ENCODE data around the gene NHS. TPM values are rescaled to one million over a fixed set of nuclear protein-coding genes. Genes with fewer than 3 reads are reported as not detected.

The NHS gene
- total RNA-seq, 4 donors from 2014 or later, result 5.0 to 8.7 (median 6.2) TPM

DNA sequence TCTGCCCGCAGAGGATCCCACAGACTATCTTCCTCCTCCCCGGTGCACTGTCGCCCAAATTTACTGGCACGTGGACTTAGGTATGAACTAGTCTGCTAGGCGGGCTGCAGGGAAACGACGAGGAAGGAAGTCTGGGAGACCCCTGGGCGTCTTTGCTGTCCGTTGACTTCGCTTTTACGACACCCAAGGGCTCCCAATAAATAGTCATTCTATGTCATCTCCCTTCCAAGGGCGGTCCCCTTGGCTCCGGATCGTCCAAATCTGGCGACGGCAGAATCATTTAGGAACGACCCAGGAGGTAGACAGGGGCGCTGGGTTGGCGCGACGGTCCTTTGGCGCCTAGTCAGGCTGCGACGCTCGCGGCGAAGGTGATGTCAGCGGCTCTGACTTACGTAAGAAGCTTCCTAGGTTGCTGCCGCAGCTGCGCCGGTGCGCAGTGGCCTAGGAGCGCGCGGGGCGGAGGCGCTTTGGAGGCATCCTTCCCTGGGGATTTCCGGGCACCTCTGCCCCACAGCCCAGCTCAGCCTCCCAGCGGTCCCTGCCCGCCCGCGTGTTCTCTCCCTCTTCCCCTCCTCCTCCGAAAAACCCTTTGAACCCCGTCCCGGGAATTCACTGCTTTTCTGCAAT is 2.2 kb downstream of the NHS start:
- Histone ChIP-seq H3K9me3 (peaks cover 0 to 5% (median 0%) of the 10 kb centered on the region in 4 donors), H3K27me3 (no peaks in the 10 kb centered on the region), H3K36me3 (no peaks in the 10 kb centered on the region), H3K4me1 (peaks cover 0 to 15% (median 6%) of the 10 kb centered on the region in 4 donors), H3K4me3 (peak overlapping the region; percentile 62 to 70 (median 64)), H3K27ac (replicated peaks in 1 of 4) (peak overlapping the region; percentile 48 to 81 (median 63))
- no peak for DNase-seq (ENCODE audit: extremely low spot score)
- intact Hi-C loops (cut with DNase I), result loop anchor here (10.0 kb wide), 4 partner anchors 82 to 318 kb away; no protein-coding TSS in a partner anchor
- TF ChIP-seq POLR2A (IDR thresholded peaks at IDR 0.05; ENCODE audit: low read depth) (no peak), POLR2AphosphoS5 (IDR thresholded peaks at IDR 0.05) (peak; percentile 79 to 80), EP300 (IDR thresholded peaks at IDR 0.05) (no peak)
- TF ChIP-seq, protein P1, sequence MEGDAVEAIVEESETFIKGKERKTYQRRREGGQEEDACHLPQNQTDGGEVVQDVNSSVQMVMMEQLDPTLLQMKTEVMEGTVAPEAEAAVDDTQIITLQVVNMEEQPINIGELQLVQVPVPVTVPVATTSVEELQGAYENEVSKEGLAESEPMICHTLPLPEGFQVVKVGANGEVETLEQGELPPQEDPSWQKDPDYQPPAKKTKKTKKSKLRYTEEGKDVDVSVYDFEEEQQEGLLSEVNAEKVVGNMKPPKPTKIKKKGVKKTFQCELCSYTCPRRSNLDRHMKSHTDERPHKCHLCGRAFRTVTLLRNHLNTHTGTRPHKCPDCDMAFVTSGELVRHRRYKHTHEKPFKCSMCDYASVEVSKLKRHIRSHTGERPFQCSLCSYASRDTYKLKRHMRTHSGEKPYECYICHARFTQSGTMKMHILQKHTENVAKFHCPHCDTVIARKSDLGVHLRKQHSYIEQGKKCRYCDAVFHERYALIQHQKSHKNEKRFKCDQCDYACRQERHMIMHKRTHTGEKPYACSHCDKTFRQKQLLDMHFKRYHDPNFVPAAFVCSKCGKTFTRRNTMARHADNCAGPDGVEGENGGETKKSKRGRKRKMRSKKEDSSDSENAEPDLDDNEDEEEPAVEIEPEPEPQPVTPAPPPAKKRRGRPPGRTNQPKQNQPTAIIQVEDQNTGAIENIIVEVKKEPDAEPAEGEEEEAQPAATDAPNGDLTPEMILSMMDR (IDR thresholded peaks at IDR 0.05), result no peak
- WGBS, result 30% methylated on average over 22 of the region's 46 CpGs

- intact Hi-C loops (cut with DNase I), result loop anchor here (10.0 kb wide), 4 partner anchors 83 to 317 kb away; no protein-coding TSS in a partner anchor
- peak overlapping the region; percentile 62 to 70 (median 64) for H3K4me3 ChIP-seq
- TF ChIP-seq EP300 (IDR thresholded peaks at IDR 0.05) (no peak), POLR2AphosphoS5 (IDR thresholded peaks at IDR 0.05) (no peak), POLR2A (IDR thresholded peaks at IDR 0.05; ENCODE audit: low read depth) (no peak)
- TF ChIP-seq, protein P1 (IDR thresholded peaks at IDR 0.05), result no peak
- H3K27me3 ChIP-seq, result no peaks in the 10 kb centered on the region
- peak overlapping the region; percentile 48 to 81 (median 63) for H3K27ac ChIP-seq (replicated peaks in 1 of 4)
- no peak for DNase-seq (ENCODE audit: extremely low spot score)
- 36% methylated on average over 9 of the region's 9 CpGs for WGBS
- H3K36me3 ChIP-seq, result no peaks in the 10 kb centered on the region
- H3K9me3 ChIP-seq, result peaks cover 0 to 9% (median 0%) of the 10 kb centered on the region in 4 donors
- peaks cover 0 to 15% (median 6%) of the 10 kb centered on the region in 4 donors for H3K4me1 ChIP-seq
These were observed 2.8 kb downstream of the NHS start for GRCh38 chrX:17377795-17378194.

DNA sequence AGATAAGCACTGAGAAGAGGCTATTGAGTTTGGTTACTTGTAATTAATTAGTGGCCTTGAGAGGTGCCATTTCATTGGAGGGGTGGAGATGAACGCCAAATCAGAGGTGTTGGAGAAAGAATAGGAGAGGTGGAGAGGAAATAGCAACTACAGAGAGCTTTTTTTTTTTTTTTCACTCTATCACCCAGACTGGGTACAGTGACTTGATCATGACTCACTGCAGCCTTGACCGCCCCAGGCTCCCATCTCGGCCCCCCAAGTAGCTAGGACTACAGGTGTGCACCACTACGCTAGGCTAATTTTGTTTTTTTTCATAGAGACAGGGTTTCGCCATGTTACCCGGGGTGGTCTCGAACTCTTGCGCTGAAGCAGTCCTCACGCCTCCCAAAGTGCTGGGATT is 5.2 kb downstream of the NHS start:
- intact Hi-C loops (cut with DNase I), result no loop called here
- DNase-seq (ENCODE audit: extremely low spot score), result no peak
- H3K27me3 ChIP-seq, result no peaks in the 10 kb centered on the region
- TF ChIP-seq POLR2A (IDR thresholded peaks at IDR 0.05; ENCODE audit: low read depth), result no peak
- TF ChIP-seq EP300 (IDR thresholded peaks at IDR 0.05), result no peak
- TF ChIP-seq, protein P1 (IDR thresholded peaks at IDR 0.05), result no peak
- TF ChIP-seq POLR2AphosphoS5 (IDR thresholded peaks at IDR 0.05), result no peak
- 92% methylated on average over 9 of the region's 9 CpGs for whole genome bisulfite sequencing
- H3K36me3 ChIP-seq, result no peaks in the 10 kb centered on the region
- peaks cover 0 to 15% (median 4%) of the 10 kb centered on the region in 4 donors for H3K4me1 ChIP-seq
- H3K9me3 ChIP-seq, result peaks cover 0 to 10% (median 0%) of the 10 kb centered on the region in 4 donors
- no peak overlapping the region for H3K27ac ChIP-seq (replicated peaks in 1 of 4)
- no peak overlapping the region for H3K4me3 ChIP-seq

DNA sequence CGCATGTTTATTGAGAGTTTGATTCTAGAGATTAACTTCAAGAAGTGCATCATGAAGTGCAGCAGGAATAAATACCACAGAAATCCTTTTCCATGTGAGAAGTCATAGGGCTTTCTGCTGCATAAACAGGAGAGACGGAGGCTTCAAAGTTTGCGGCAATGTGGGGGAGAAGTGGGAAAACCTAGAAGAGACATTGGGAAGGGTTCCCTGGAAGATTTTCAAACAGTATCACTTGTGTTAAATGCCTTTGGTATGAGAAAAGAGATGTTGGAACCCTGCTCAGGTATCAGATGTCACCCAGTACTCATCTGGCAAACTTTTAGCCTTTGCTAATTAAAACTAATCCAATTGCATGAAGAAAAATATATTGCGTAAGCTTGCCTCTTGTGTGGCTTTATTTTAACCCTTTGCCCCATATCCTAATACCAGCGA is 15.4 kb downstream of the NHS start:
- Histone ChIP-seq H3K36me3 (no peaks in the 10 kb centered on the region), H3K27me3 (no peaks in the 10 kb centered on the region), H3K27ac (replicated peaks in 1 of 4) (no peak overlapping the region), H3K4me1 (no peaks in the 10 kb centered on the region), H3K9me3 (no peaks in the 10 kb centered on the region), H3K4me3 (no peak overlapping the region)
- 74% methylated on average over 5 of the region's 5 CpGs for WGBS
- intact Hi-C loops (cut with DNase I), result no loop called here
- TF ChIP-seq POLR2AphosphoS5 (IDR thresholded peaks at IDR 0.05) (no peak), EP300 (IDR thresholded peaks at IDR 0.05) (no peak), POLR2A (IDR thresholded peaks at IDR 0.05; ENCODE audit: low read depth) (no peak)
- TF ChIP-seq, protein P1 (IDR thresholded peaks at IDR 0.05), result no peak
- DNase-seq (ENCODE audit: extremely low spot score), result no peak

All from esophagus muscularis mucosa (tissue), 4 donors.